ENCODE results near the gene UBE2V1. TPM values are rescaled to one million over a fixed set of nuclear protein-coding genes. Genes with fewer than 3 reads are reported as not detected.

The UBE2V1 gene
- total and polyA plus RNA-seq, 2 of the 13 experiments (the other 11 are each of a cell fraction or from before 2014, with no cell fraction given) = 81.3 to 132 TPM

DNA sequence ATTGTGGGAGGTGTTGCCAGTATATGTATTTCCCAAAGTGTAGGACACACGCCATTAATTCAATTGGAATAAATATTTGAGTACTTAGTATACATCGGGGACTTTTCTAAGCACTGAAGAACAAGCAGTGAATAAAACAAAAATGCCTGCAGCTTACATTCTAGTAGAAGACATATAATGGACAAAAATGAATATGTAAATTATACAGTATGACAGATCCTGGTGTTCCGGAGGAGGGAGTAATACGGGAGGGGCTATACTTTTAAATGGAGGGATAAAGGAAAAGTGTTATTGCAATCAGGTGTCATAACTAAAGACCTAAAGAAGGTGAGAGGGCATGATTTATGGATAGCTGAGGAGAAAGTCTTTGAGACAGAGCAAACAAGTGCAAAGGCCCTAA is 15.1 kb downstream of the UBE2V1 start:
- 97% methylated on average over 4 of the region's 4 CpGs for WGBS (ENCODE audit: low lambda C conversion rate)
- intact Hi-C loops (cut with micrococcal nuclease; ENCODE audit: unreplicated experiment) = no loop called here
- ATAC-seq (no peak), DNase-seq (ENCODE audit: low spot score) (no peak), FAIRE-seq (no peak)
- Histone ChIP-seq H3K27me3 (ENCODE audit: control insufficient read depth in 1 of 2, insufficient read depth in 2 of 2, low read length in 2 of 2) (no peaks in the 10 kb centered on the region), H3K4me1 (ENCODE audit: insufficient read depth, low read length) (peaks cover 22% of the 10 kb centered on the region), H3K9me3 (ENCODE audit: low read length) (no peaks in the 10 kb centered on the region), H3K4me3 (replicated peaks in 1 of 3; ENCODE audit: insufficient read depth in 1 of 3, low read depth in 2 of 3, low read length in 3 of 3) (no peak overlapping the region), H3K9ac (ENCODE audit: insufficient read depth, low read depth, low read length) (no peak overlapping the region), H2AFZ (ENCODE audit: low read length) (no peak overlapping the region), H4K20me1 (ENCODE audit: insufficient read depth, low read length) (peaks cover 50% of the 10 kb centered on the region), H3K36me3 (replicated peaks in 1 of 2; ENCODE audit: control insufficient read depth in 1 of 2, insufficient read depth in 2 of 2, low read length in 2 of 2) (peaks cover 35 to 64% of the 10 kb centered on the region in 2 experiments), H3K4me2 (ENCODE audit: low read depth, low read length) (no peak overlapping the region), H3K79me2 (ENCODE audit: insufficient read depth, low read length) (peaks cover 77% of the 10 kb centered on the region), H3K27ac (ENCODE audit: extremely low read length, insufficient read depth, low read length) (no peak overlapping the region)
- BruUV-seq (replicated peaks) = no TSS peak
- ChIA-PET POLR2A (no interaction called here), CTCF (ENCODE audit: low intra/inter-chr PET ratio, low total read pairs) (no interaction called here)
- in situ Hi-C loops (cut with HindIII; ENCODE audit: extremely low pct_ligation_motif_present, low pct_unique_long_range_greater_than_20kb) = no loop called here
- TF ChIP-seq ZFAT (CRISPR knock-in tag; conservative IDR thresholded peaks at IDR 0.05) = no peak
- TF ChIP-seq, protein P1, sequence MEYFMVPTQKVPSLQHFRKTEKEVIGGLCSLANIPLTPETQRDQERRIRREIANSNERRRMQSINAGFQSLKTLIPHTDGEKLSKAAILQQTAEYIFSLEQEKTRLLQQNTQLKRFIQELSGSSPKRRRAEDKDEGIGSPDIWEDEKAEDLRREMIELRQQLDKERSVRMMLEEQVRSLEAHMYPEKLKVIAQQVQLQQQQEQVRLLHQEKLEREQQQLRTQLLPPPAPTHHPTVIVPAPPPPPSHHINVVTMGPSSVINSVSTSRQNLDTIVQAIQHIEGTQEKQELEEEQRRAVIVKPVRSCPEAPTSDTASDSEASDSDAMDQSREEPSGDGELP (IDR thresholded peaks at IDR 0.05; ENCODE audit: borderline replicate concordance, low read depth) = no peak
- TF ChIP-seq IKZF5 (CRISPR knock-in tag; IDR thresholded peaks at IDR 0.05) = no peak
- TF ChIP-seq, protein P2, sequence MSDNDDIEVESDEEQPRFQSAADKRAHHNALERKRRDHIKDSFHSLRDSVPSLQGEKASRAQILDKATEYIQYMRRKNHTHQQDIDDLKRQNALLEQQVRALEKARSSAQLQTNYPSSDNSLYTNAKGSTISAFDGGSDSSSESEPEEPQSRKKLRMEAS (IDR thresholded peaks at IDR 0.05) = no peak
- no peak for TF ChIP-seq ZNF317 (CRISPR knock-in tag; IDR thresholded peaks at IDR 0.05)
- TF ChIP-seq GZF1 (CRISPR knock-in tag; IDR thresholded peaks at IDR 0.05) = no peak
- no peak for TF ChIP-seq GATAD2A (CRISPR knock-in tag; IDR thresholded peaks at IDR 0.05)
- no peak for TF ChIP-seq AKAP8 (CRISPR knock-in tag; IDR thresholded peaks at IDR 0.05)
- no peak for TF ChIP-seq ZSCAN31 (CRISPR knock-in tag; IDR thresholded peaks at IDR 0.05; ENCODE audit: low read depth)
- TF ChIP-seq MXD3 (CRISPR knock-in tag; IDR thresholded peaks at IDR 0.05) = no peak
- TF ChIP-seq, protein P3, sequence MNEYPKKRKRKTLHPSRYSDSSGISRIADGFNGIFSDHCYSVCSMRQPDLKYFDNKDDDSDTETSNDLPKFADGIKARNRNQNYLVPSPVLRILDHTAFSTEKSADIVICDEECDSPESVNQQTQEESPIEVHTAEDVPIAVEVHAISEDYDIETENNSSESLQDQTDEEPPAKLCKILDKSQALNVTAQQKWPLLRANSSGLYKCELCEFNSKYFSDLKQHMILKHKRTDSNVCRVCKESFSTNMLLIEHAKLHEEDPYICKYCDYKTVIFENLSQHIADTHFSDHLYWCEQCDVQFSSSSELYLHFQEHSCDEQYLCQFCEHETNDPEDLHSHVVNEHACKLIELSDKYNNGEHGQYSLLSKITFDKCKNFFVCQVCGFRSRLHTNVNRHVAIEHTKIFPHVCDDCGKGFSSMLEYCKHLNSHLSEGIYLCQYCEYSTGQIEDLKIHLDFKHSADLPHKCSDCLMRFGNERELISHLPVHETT (CRISPR knock-in tag; conservative IDR thresholded peaks at IDR 0.05) = no peak
- TF ChIP-seq E2F5 (CRISPR knock-in tag; conservative IDR thresholded peaks at IDR 0.05) = no peak
- no peak for TF ChIP-seq ZNF101 (CRISPR knock-in tag; IDR thresholded peaks at IDR 0.05; ENCODE audit: borderline replicate concordance, low read depth)
- TF ChIP-seq FUBP1 (CRISPR knock-in tag; IDR thresholded peaks at IDR 0.05; ENCODE audit: borderline replicate concordance) = no peak
- no peak for TF ChIP-seq ZNF674 (CRISPR knock-in tag; IDR thresholded peaks at IDR 0.05; ENCODE audit: low read depth)
- no peak for TF ChIP-seq CBX2 (IDR thresholded peaks at IDR 0.05; ENCODE audit: low read depth, low read length)
- TF ChIP-seq CBX2 (CRISPR knock-in tag; IDR thresholded peaks at IDR 0.05; ENCODE audit: low read depth) = no peak
